Measurements from ENCODE around the gene CTNNAL1.
"Not testable (repeated sequence)": the region's sequence is repeated elsewhere in the genome, so short reads cannot be mapped to it uniquely, and the experiment has no call there.

CTNNAL1 gene

DNA sequence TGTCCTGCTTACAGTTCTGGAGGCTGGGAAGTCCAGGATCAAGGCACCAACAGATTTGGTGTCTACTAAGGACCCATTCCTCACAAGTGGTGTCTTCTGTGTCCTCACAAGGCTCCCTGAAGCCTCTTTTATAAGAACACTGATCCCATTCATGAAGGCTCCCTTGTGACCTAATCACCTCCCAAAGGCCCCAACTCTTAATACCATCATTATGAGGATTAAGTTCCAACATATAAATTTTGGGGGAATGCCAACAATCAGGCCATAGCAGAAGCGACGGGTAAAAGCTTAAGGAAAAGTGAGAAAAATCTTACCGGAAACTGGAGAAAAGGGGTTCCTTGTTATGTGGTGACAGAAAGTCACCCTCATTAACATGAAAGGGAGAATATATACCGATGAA, 11.2 kb downstream of the CTNNAL1 start:
- H3K27me3 ChIP-seq (ENCODE audit: insufficient read depth, low read length) = no peaks in the 10 kb centered on the region
- peaks cover 16% of the 10 kb centered on the region for H3K36me3 ChIP-seq (ENCODE audit: insufficient read depth, low read length)
- H3K9me3 ChIP-seq (ENCODE audit: low read length) = peaks cover 12% of the 10 kb centered on the region
- H3K4me3 ChIP-seq (ENCODE audit: low read length) = no peak overlapping the region
- no peak overlapping the region for H2AFZ ChIP-seq (ENCODE audit: low read depth, low read length)
- no peaks in the 10 kb centered on the region for H3K4me1 ChIP-seq (ENCODE audit: insufficient read depth, low read length)

GRCh38 chr9:109001275-109001676, 12.0 kb downstream of the CTNNAL1 start:
- no peak overlapping the region for H3K4me3 ChIP-seq (ENCODE audit: low read length)
- no peak overlapping the region for H2AFZ ChIP-seq (ENCODE audit: low read depth, low read length)
- peaks cover 12% of the 10 kb centered on the region for H3K9me3 ChIP-seq (ENCODE audit: low read length)
- no peaks in the 10 kb centered on the region for H3K27me3 ChIP-seq (ENCODE audit: insufficient read depth, low read length)
- H3K4me1 ChIP-seq (ENCODE audit: insufficient read depth, low read length) = no peaks in the 10 kb centered on the region
- H3K36me3 ChIP-seq (ENCODE audit: insufficient read depth, low read length) = peaks cover 16% of the 10 kb centered on the region

GRCh38 chr9:108997112-108997511, 16.2 kb downstream of the CTNNAL1 start:
- no peaks in the 10 kb centered on the region for H3K4me1 ChIP-seq (ENCODE audit: insufficient read depth, low read length)
- no peak overlapping the region for H2AFZ ChIP-seq (ENCODE audit: low read depth, low read length)
- no peak overlapping the region for H3K4me3 ChIP-seq (ENCODE audit: low read length)
- H3K27me3 ChIP-seq (ENCODE audit: insufficient read depth, low read length) = no peaks in the 10 kb centered on the region
- H3K36me3 ChIP-seq (ENCODE audit: insufficient read depth, low read length) = peaks cover 31% of the 10 kb centered on the region
- peaks cover 3% of the 10 kb centered on the region for H3K9me3 ChIP-seq (ENCODE audit: low read length)

DNA sequence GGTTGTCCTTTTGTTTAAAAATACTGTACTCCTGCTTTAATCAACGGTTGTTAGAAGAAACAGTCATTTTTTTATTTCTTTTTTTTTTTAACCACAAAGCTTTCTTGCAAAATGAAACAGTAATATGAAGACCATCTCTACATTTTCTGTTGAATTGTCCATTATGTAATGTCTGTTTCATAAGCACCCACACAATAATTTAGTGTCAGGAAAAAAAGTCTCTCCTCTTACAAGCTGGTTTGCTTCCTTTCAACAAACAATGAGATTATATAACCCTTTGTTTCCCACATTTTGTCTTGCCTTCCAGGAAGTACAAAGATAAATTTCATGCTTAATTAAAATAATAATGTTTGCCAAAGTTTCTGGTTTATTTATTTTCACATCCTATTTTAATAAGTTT, 16.7 kb downstream of the CTNNAL1 start:
- H3K27me3 ChIP-seq (ENCODE audit: insufficient read depth, low read length) = no peaks in the 10 kb centered on the region
- peaks cover 3% of the 10 kb centered on the region for H3K9me3 ChIP-seq (ENCODE audit: low read length)
- no peaks in the 10 kb centered on the region for H3K4me1 ChIP-seq (ENCODE audit: insufficient read depth, low read length)
- H3K36me3 ChIP-seq (ENCODE audit: insufficient read depth, low read length) = peaks cover 35% of the 10 kb centered on the region
- H3K4me3 ChIP-seq (ENCODE audit: low read length) = no peak overlapping the region
- no peak overlapping the region for H2AFZ ChIP-seq (ENCODE audit: low read depth, low read length)

DNA sequence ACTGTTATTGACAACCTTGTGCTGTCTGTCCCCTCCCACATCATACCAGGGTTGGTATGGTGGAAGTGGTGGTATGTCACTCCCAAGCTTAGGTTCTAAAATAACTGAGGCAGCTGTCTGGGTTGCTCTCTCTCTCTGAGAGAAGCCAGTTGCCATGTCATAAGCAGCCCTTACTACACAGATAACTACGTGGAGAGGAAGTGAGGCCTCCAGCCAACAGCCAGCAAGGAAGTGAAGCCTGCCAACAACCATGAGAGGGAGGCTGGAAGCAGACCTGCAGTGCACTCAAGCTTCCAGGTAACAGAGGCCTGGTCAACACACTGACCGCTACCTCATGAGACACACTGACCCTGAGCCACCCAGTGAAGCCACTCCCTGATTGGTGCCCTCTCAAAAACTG, 18.6 kb downstream of the CTNNAL1 start:
- H3K4me1 ChIP-seq (ENCODE audit: insufficient read depth, low read length) = no peaks in the 10 kb centered on the region
- H3K27me3 ChIP-seq (ENCODE audit: insufficient read depth, low read length) = no peaks in the 10 kb centered on the region
- H3K9me3 ChIP-seq (ENCODE audit: low read length) = no peaks in the 10 kb centered on the region
- H3K4me3 ChIP-seq (ENCODE audit: low read length) = no peak overlapping the region
- peaks cover 51% of the 10 kb centered on the region for H3K36me3 ChIP-seq (ENCODE audit: insufficient read depth, low read length)
- H2AFZ ChIP-seq (ENCODE audit: low read depth, low read length) = no peak overlapping the region

DNA sequence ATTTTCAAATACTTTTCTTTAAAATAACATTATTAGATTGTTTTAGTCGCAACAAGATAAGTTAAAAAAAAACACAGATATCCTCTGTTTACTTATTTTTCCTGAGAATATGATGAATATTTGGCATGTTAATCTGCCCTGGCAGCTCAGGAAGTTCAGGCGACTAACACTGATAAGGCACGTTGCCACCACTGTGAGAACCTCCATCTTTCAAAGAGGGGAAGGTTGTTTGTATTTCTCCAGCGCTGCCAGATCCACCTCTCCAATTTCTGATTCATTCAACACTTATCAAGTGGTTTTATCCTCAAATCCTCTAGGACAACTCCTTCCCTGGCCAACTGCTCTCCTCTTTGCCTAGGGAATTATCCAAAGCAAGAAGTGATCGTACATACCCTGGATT, 21.8 kb downstream of the CTNNAL1 start:
- Histone ChIP-seq H3K4me1 (ENCODE audit: insufficient read depth, low read length) (no peaks in the 10 kb centered on the region), H3K36me3 (ENCODE audit: insufficient read depth, low read length) (peaks cover 46% of the 10 kb centered on the region), H3K9me3 (ENCODE audit: low read length) (no peaks in the 10 kb centered on the region), H2AFZ (ENCODE audit: low read depth, low read length) (no peak overlapping the region), H3K4me3 (ENCODE audit: low read length) (no peak overlapping the region), H3K27me3 (ENCODE audit: insufficient read depth, low read length) (no peaks in the 10 kb centered on the region)

GRCh38 chr9:108983885-108984284, 29.4 kb downstream of the CTNNAL1 start:
- H3K9me3 ChIP-seq (ENCODE audit: low read length) = no peaks in the 10 kb centered on the region
- H3K36me3 ChIP-seq (ENCODE audit: insufficient read depth, low read length) = peaks cover 46% of the 10 kb centered on the region
- H3K4me1 ChIP-seq (ENCODE audit: insufficient read depth, low read length) = no peaks in the 10 kb centered on the region
- no peak overlapping the region for H3K4me3 ChIP-seq (ENCODE audit: low read length)
- no peak overlapping the region for H2AFZ ChIP-seq (ENCODE audit: low read depth, low read length)
- H3K27me3 ChIP-seq (ENCODE audit: insufficient read depth, low read length) = no peaks in the 10 kb centered on the region

GRCh38 chr9:108980893-108981292, 32.4 kb downstream of the CTNNAL1 start:
- H2AFZ ChIP-seq (ENCODE audit: low read depth, low read length) = no peak overlapping the region
- H3K36me3 ChIP-seq (ENCODE audit: insufficient read depth, low read length) = peaks cover 54% of the 10 kb centered on the region
- H3K4me3 ChIP-seq (ENCODE audit: low read length) = no peak overlapping the region
- no peaks in the 10 kb centered on the region for H3K27me3 ChIP-seq (ENCODE audit: insufficient read depth, low read length)
- H3K4me1 ChIP-seq (ENCODE audit: insufficient read depth, low read length) = no peaks in the 10 kb centered on the region
- H3K9me3 ChIP-seq (ENCODE audit: low read length) = no peaks in the 10 kb centered on the region

GRCh38 chr9:108978205-108978604, 35.1 kb downstream of the CTNNAL1 start:
- Histone ChIP-seq H3K36me3 (ENCODE audit: insufficient read depth, low read length) (peaks cover 50% of the 10 kb centered on the region), H3K9me3 (ENCODE audit: low read length) (no peaks in the 10 kb centered on the region), H3K4me3 (ENCODE audit: low read length) (no peak overlapping the region), H3K27me3 (ENCODE audit: insufficient read depth, low read length) (no peaks in the 10 kb centered on the region), H2AFZ (ENCODE audit: low read depth, low read length) (no peak overlapping the region), H3K4me1 (ENCODE audit: insufficient read depth, low read length) (no peaks in the 10 kb centered on the region)

DNA sequence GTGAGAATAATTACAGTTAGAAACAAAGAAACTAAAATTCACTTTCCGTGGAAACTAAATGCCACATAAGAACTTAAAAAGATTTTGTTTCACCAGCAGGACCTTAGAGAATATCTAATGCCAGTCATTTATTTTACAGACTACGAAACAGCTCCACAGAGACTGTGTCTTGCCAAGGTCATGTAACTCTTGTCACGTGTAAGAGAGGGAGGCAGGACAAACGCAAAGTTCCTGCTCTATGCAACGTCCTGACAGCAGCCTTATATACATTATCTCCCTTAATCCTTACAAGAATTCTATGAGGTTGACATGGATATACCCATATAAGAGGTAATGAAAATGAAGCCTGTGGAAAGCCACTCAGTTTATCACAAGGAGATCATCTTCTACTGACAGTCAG, 39.4 kb downstream of the CTNNAL1 start:
- Histone ChIP-seq H3K9me3 (ENCODE audit: low read length) (peaks cover 5% of the 10 kb centered on the region), H3K4me3 (ENCODE audit: low read length) (no peak overlapping the region), H3K36me3 (ENCODE audit: insufficient read depth, low read length) (peaks cover 47% of the 10 kb centered on the region), H3K4me1 (ENCODE audit: insufficient read depth, low read length) (no peaks in the 10 kb centered on the region), H2AFZ (ENCODE audit: low read depth, low read length) (no peak overlapping the region), H3K27me3 (ENCODE audit: insufficient read depth, low read length) (no peaks in the 10 kb centered on the region)

GRCh38 chr9:108972626-108973209, 40.6 kb downstream of the CTNNAL1 start:
- no peak overlapping the region for H3K4me3 ChIP-seq (ENCODE audit: low read length)
- H3K27me3 ChIP-seq (ENCODE audit: insufficient read depth, low read length) = no peaks in the 10 kb centered on the region
- peaks cover 45% of the 10 kb centered on the region for H3K36me3 ChIP-seq (ENCODE audit: insufficient read depth, low read length)
- peaks cover 5% of the 10 kb centered on the region for H3K9me3 ChIP-seq (ENCODE audit: low read length)
- H3K4me1 ChIP-seq (ENCODE audit: insufficient read depth, low read length) = no peaks in the 10 kb centered on the region
- H2AFZ ChIP-seq (ENCODE audit: low read depth, low read length) = no peak overlapping the region

- peaks cover 5% of the 10 kb centered on the region for H3K9me3 ChIP-seq (ENCODE audit: low read length)
- H3K36me3 ChIP-seq (ENCODE audit: insufficient read depth, low read length) = peaks cover 46% of the 10 kb centered on the region
- no peaks in the 10 kb centered on the region for H3K27me3 ChIP-seq (ENCODE audit: insufficient read depth, low read length)
- no peak overlapping the region for H3K4me3 ChIP-seq (ENCODE audit: low read length)
- H3K4me1 ChIP-seq (ENCODE audit: insufficient read depth, low read length) = no peaks in the 10 kb centered on the region
- no peak overlapping the region for H2AFZ ChIP-seq (ENCODE audit: low read depth, low read length)
Measured at GRCh38 chr9:108972186-108972585, 41.1 kb downstream of the CTNNAL1 start.

DNA sequence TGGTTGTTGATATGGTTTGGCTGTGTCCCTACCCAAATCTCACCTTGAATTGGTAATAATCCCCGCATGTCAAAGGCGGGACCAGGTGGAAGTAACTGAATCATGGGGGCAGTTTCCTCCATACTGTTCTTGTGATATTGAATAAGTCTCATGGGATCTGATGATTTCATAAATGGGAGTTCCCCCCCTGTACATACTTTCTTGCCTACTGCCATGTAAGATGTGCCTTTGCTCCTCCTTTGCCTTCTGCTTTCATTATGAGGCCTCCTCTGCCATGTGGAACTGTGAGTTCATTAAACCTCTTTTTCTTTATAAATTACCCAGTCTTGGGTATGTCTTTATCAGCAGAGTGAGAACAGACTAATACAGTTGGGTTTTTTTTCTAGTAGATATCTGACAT, 41.9 kb downstream of the CTNNAL1 start:
- not testable (repeated sequence) for H3K27me3 ChIP-seq (ENCODE audit: insufficient read depth, low read length); H2AFZ ChIP-seq (ENCODE audit: low read depth, low read length); H3K9me3 ChIP-seq (ENCODE audit: low read length); H3K4me3 ChIP-seq (ENCODE audit: low read length); H3K4me1 ChIP-seq (ENCODE audit: insufficient read depth, low read length)
- peaks cover 52% of the 10 kb centered on the region for H3K36me3 ChIP-seq (ENCODE audit: insufficient read depth, low read length)

- Histone ChIP-seq H3K36me3 (ENCODE audit: insufficient read depth, low read length) (peaks cover 65% of the 10 kb centered on the region), H3K27me3 (ENCODE audit: insufficient read depth, low read length) (no peaks in the 10 kb centered on the region), H3K4me3 (ENCODE audit: low read length) (no peak overlapping the region), H2AFZ (ENCODE audit: low read depth, low read length) (no peak overlapping the region), H3K9me3 (ENCODE audit: low read length) (peaks cover 5% of the 10 kb centered on the region), H3K4me1 (ENCODE audit: insufficient read depth, low read length) (no peaks in the 10 kb centered on the region)
Measured at GRCh38 chr9:108967916-108968315, 45.4 kb downstream of the CTNNAL1 start.

Measured in neuron (in vitro differentiated cells).